T-helper 2 cell treated with Interferon-gamma antibody and Interleukin-4, amounts not matched to agents 100 ng/mL and 5 ng/mL, for 36 hours (primary cell): ENCODE results near the gene SAMD1. TPM values are rescaled to one million over a fixed set of nuclear protein-coding genes. Genes with fewer than 3 reads are reported as not detected.

Experiments
- intact Hi-C: fragments of 100-400 bp; cut with micrococcal nuclease; formaldehyde crosslinking; loops from one replicate; pipeline ENCODE4 v1.15.1; 2023
- total RNA-seq: library from RNA; stranded (reverse); gene quantifications from 2 replicates; pipeline ENCODE4 v1.2.3, GENCODE V29; 2022

SAMD1 gene
- total RNA-seq, 1 donor from 2014 or later, result 103 TPM

GRCh38 chr19:14114439-14114838 is 23.9 kb upstream of the SAMD1 start:
- intact Hi-C loops, result no loop called here

GRCh38 chr19:14113762-14114414 is 23.3 kb upstream of the SAMD1 start:
- intact Hi-C loops, result no loop called here

- intact Hi-C loops, result no loop called here
These were observed 22.3 kb upstream of the SAMD1 start for GRCh38 chr19:14112809-14113385.

GRCh38 chr19:14112051-14112808 is 21.7 kb upstream of the SAMD1 start:
- intact Hi-C loops, result no loop called here

- intact Hi-C loops, result no loop called here
These were observed 20.9 kb upstream of the SAMD1 start for GRCh38 chr19:14111486-14111885.

GRCh38 chr19:14110650-14111049 is 20.1 kb upstream of the SAMD1 start:
- intact Hi-C loops, result no loop called here

- intact Hi-C loops, result no loop called here
These were observed 17.3 kb upstream of the SAMD1 start for GRCh38 chr19:14107581-14108461.

- intact Hi-C loops, result no loop called here
These were observed 16.3 kb upstream of the SAMD1 start for GRCh38 chr19:14106840-14107239.

GRCh38 chr19:14105680-14106079 is 15.1 kb upstream of the SAMD1 start:
- intact Hi-C loops, result no loop called here

- intact Hi-C loops, result no loop called here
These were observed 12.8 kb upstream of the SAMD1 start for GRCh38 chr19:14103310-14103709.

- intact Hi-C loops, result no loop called here
These were observed 12.2 kb upstream of the SAMD1 start for GRCh38 chr19:14102756-14103155.

GRCh38 chr19:14102102-14102696 is 11.6 kb upstream of the SAMD1 start:
- intact Hi-C loops, result no loop called here

GRCh38 chr19:14101003-14101545 is 10.5 kb upstream of the SAMD1 start:
- intact Hi-C loops, result no loop called here

GRCh38 chr19:14097532-14098151 is 7.1 kb upstream of the SAMD1 start:
- intact Hi-C loops, result no loop called here

GRCh38 chr19:14096272-14096992 is 5.9 kb upstream of the SAMD1 start:
- intact Hi-C loops, result no loop called here

- intact Hi-C loops, result no loop called here
These were observed 4.3 kb upstream of the SAMD1 start for GRCh38 chr19:14094854-14095253.

GRCh38 chr19:14093117-14093823 is 2.7 kb upstream of the SAMD1 start:
- intact Hi-C loops, result no loop called here

- intact Hi-C loops, result loop anchor here (1.0 kb wide), 3 partner anchors 11 to 44 kb away; partner anchors contain the start of genes ASF1B and PRKACA
These were observed 1.4 kb upstream of the SAMD1 start for GRCh38 chr19:14091813-14092462.
